GM19467 (cell line): Measurements from ENCODE around the gene LIX1L.

Source experiments
- ATAC-seq: cut with Tn5 transposase; IDR thresholded peaks from one replicate; pipeline ENCODE4 v1.9.1; 2021; ENCODE audit warnings: mild to moderate bottlenecking, moderate library complexity; ENCODE audit not compliant: unreplicated experiment

Gene LIX1L

GRCh38 chr1:145957443-145958319 is at the start of gene LIX1L:
Gene LIX1L, minus strand, starts transcription at chr1:145958017. Its CDS starts 90 bp downstream, at chr1:145957927.
- ATAC-seq = peak; percentile 79

- ATAC-seq = no peak
Observed at GRCh38 chr1:146001709-146002108, 43.9 kb upstream of the LIX1L start.

GRCh38 chr1:145999321-146000024 is 41.7 kb upstream of the LIX1L start:
- no peak for ATAC-seq

GRCh38 chr1:145997718-145998023 is 39.9 kb upstream of the LIX1L start:
- no peak for ATAC-seq

GRCh38 chr1:145997016-145997717 is 39.4 kb upstream of the LIX1L start:
- no peak for ATAC-seq

GRCh38 chr1:145996433-145997015 is 38.7 kb upstream of the LIX1L start, which contains the start of gene TXNIP:
Gene TXNIP, minus strand, starts transcription at chr1:145996579. Its CDS starts 313 bp downstream, at chr1:145996266.
- peak; percentile 87 for ATAC-seq

GRCh38 chr1:145995964-145996432 is 38.2 kb upstream of the LIX1L start:
- no peak for ATAC-seq

GRCh38 chr1:145995148-145995881 is 37.5 kb upstream of the LIX1L start:
- ATAC-seq = no peak

- no peak for ATAC-seq
Observed at GRCh38 chr1:145994391-145995120, 36.7 kb upstream of the LIX1L start.

GRCh38 chr1:145993618-145994390 is 36.0 kb upstream of the LIX1L start:
- no peak for ATAC-seq

- ATAC-seq = no peak
Observed at GRCh38 chr1:145992958-145993617, 35.3 kb upstream of the LIX1L start.

- no peak for ATAC-seq
Observed at GRCh38 chr1:145992502-145992936, 34.7 kb upstream of the LIX1L start.

- no peak for ATAC-seq
Observed at GRCh38 chr1:145991735-145992412, 34.1 kb upstream of the LIX1L start.

GRCh38 chr1:145990249-145990855 is 32.5 kb upstream of the LIX1L start:
- no peak for ATAC-seq

GRCh38 chr1:145988773-145989172 is 31.0 kb upstream of the LIX1L start:
- ATAC-seq = no peak

- no peak for ATAC-seq
Observed at GRCh38 chr1:145987926-145988325, 30.1 kb upstream of the LIX1L start.

- no peak for ATAC-seq
Observed at GRCh38 chr1:145986551-145986950, 28.7 kb upstream of the LIX1L start.
